GM21529 (cell line): Measurements from ENCODE around the gene CORO2A.
"Not testable (repeated sequence)": the region's sequence is repeated elsewhere in the genome, so short reads cannot be mapped to it uniquely, and the experiment has no call there.

ENCODE experiments used
- ATAC-seq: cut with Tn5 transposase; IDR thresholded peaks from one replicate; pipeline ENCODE4 v1.9.1; 2021; ENCODE audit not compliant: unreplicated experiment

Gene CORO2A

GRCh38 chr9:98142925-98143481 is 49.4 kb downstream of the CORO2A start:
- no peak for ATAC-seq

- no peak for ATAC-seq
Observed at GRCh38 chr9:98142182-98142907, 50.1 kb downstream of the CORO2A start.

- no peak for ATAC-seq
Observed at GRCh38 chr9:98140503-98140902, 51.9 kb downstream of the CORO2A start.

- ATAC-seq = no peak
Observed at GRCh38 chr9:98136489-98136888, 55.9 kb downstream of the CORO2A start.

- no peak for ATAC-seq
Observed at GRCh38 chr9:98135938-98136337, 56.5 kb downstream of the CORO2A start.

- no peak for ATAC-seq
Observed at GRCh38 chr9:98135558-98135934, 56.9 kb downstream of the CORO2A start.

GRCh38 chr9:98134702-98135557 is 57.5 kb downstream of the CORO2A start:
- no peak for ATAC-seq

- ATAC-seq = no peak
Observed at GRCh38 chr9:98132806-98133631, 59.4 kb downstream of the CORO2A start.

GRCh38 chr9:98132158-98132557 is 60.3 kb downstream of the CORO2A start:
- ATAC-seq = no peak

- no peak for ATAC-seq
Observed at GRCh38 chr9:98130576-98131228, 61.7 kb downstream of the CORO2A start.

- not testable (repeated sequence) for ATAC-seq
Observed at GRCh38 chr9:98130060-98130459, 62.4 kb downstream of the CORO2A start.

- peak; percentile 85 for ATAC-seq
Observed at GRCh38 chr9:98129451-98129881, 63.0 kb downstream of the CORO2A start.

- ATAC-seq = no peak
Observed at GRCh38 chr9:98128316-98128715, 64.1 kb downstream of the CORO2A start.

GRCh38 chr9:98127226-98127625 is 65.2 kb downstream of the CORO2A start:
- no peak for ATAC-seq

- no peak for ATAC-seq
Observed at GRCh38 chr9:98124637-98125426, 67.6 kb downstream of the CORO2A start.

GRCh38 chr9:98124091-98124490 is 68.3 kb downstream of the CORO2A start:
- not testable (repeated sequence) for ATAC-seq

GRCh38 chr9:98121058-98121457 is 71.4 kb downstream of the CORO2A start:
- no peak for ATAC-seq

- ATAC-seq = no peak
Observed at GRCh38 chr9:98120476-98120875, 72.0 kb downstream of the CORO2A start.
